ENCODE measurements around the gene TRIM7. TPM values are rescaled to one million over a fixed set of nuclear protein-coding genes. Genes with fewer than 3 reads are reported as not detected.

TRIM7 gene
- total RNA-seq, 4 donors from 2014 or later, result 1.9 to 6.6 (median 2.8) TPM

- no peak for TF ChIP-seq CTCF (IDR thresholded peaks at IDR 0.05; ENCODE audit: low read depth)
Observed at GRCh38 chr5:181159286-181160151, 45.5 kb downstream of the TRIM7 start.

DNA sequence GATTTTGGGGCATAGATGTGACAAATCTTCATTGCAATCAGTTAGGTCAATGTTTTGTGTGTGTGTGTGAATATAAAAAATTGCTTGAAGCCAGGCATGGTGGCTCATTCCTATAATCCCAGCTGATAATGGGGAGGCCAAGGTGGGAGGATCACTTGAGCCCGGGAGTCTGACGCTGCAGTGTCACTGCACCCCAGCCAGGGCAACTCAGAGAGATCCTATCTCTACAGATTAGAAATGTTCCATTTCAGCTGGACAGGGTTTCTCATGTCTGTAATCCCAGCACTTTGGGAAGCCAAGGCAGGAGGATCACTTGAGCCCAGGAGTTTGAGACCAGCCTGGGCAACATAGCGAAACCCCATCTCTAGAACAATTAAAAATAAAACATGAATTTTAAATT lies 46.1 kb downstream of the TRIM7 start:
- TF ChIP-seq CTCF (IDR thresholded peaks at IDR 0.05; ENCODE audit: low read depth), result no peak

DNA sequence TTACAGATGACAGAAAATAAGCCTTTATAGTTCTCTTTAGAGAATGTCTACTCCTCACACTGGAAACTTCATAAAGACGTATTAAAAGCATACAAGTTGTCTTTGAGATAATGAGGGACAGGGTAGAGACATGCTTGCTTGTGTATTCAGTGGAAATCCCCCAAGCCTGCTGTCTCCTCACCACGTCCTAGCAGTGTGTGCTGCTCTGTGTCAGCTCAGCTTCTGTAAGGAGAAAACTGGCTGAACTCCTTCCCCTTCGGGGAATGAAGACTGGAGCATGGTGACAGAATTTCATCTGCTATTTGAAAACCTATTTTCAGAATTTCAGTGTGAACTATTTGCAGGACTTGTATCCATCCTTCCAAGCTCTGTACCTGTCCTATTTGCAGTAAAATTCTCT lies 48.2 kb downstream of the TRIM7 start:
- TF ChIP-seq CTCF (IDR thresholded peaks at IDR 0.05; ENCODE audit: low read depth), result no peak

GRCh38 chr5:181153814-181154213 lies 51.2 kb downstream of the TRIM7 start:
- no peak for TF ChIP-seq CTCF (IDR thresholded peaks at IDR 0.05; ENCODE audit: low read depth)

DNA sequence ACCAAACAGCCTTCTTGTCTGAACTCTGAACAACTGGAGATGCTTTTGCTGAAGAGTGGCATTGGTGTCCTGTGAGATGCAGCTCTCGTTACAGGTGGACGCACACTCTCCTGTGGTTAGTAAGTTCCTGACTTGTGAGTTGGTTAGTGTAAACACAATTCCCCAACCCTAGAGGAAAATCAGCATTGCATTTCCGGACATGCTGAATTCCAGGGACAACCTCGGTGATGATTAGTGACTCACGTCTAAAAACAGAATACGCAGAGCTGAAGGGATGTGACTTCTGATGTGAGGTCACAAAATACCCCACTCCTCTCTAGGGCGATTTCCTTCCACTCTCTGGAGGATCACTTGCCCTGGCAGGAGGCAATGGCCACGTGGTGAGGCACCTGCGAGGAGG lies 52.6 kb downstream of the TRIM7 start:
- no peak for TF ChIP-seq CTCF (IDR thresholded peaks at IDR 0.05; ENCODE audit: low read depth)

DNA sequence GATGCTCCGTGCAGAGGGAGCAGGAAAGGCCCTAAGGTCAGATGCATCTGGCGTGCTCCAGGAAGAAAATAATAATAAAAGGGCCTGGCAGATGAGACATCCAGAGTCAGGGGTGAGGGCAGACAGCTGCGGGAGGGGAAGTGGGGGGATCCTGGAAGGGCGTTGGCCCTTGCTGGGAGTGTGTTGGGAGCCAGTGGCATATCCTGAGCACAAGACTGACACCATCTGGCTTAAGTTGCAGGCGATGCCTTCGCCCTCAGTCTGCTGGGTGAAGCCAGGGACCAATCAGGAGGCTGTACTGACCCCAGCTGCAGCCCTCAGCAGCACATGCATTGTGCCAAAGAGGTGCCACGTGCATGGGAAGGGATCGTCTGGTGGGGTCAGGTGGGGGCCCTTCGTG lies 53.9 kb downstream of the TRIM7 start:
- TF ChIP-seq CTCF (IDR thresholded peaks at IDR 0.05; ENCODE audit: low read depth), result no peak

GRCh38 chr5:181149806-181150733 lies 54.9 kb downstream of the TRIM7 start:
- TF ChIP-seq CTCF (IDR thresholded peaks at IDR 0.05; ENCODE audit: low read depth), result no peak
